Neural progenitor cell (in vitro differentiated cells): Measurements from ENCODE around the gene ZBTB20. TPM values are rescaled to one million over a fixed set of nuclear protein-coding genes. Genes with fewer than 3 reads are reported as not detected.
A peak's percentile ranks its signal among the peaks of the same experiment; 100 is the strongest.

Source experiments
- DNase-seq: peaks from one replicate; pipeline ENCODE4 v3.0.0-alpha.2; 2016; ENCODE audit warnings: low spot score
- H2AFZ ChIP-seq: fragments of 200-600 bp; sonication (generic); replicated peaks from 2 replicates; pipeline ENCODE4 v1.6.1; 2016; ENCODE audit warnings: antibody characterized with exemption
- H3F3A ChIP-seq: fragments of 200-600 bp; sonication (generic); 2 replicates; pipeline ENCODE4 v1.6.1; 2016; ENCODE audit warnings: antibody characterized with exemption, low read depth
- H3K27ac ChIP-seq: fragments of 200-600 bp; sonication (generic); 2 replicates; pipeline ENCODE4 v1.5.1; 2016; ENCODE audit warnings: mild to moderate bottlenecking
- H3K27me3 ChIP-seq: fragments of 200-600 bp; sonication (generic); 2 replicates; pipeline ENCODE4 v1.6.1; 2016; ENCODE audit warnings: mild to moderate bottlenecking, moderate library complexity
- H3K36me3 ChIP-seq: fragments of 200-600 bp; sonication (generic); 2 replicates; pipeline ENCODE4 v1.5.1; 2016
- H3K4me1 ChIP-seq: fragments of 200-600 bp; sonication (generic); 2 replicates; pipeline ENCODE4 v1.6.1; 2016; ENCODE audit warnings: mixed run types
- H3K4me2 ChIP-seq: fragments of 200-600 bp; sonication (generic); 2 replicates; pipeline ENCODE4 v1.6.1; 2016
- H3K4me3 ChIP-seq: fragments of 200-600 bp; sonication (generic); 2 replicates; pipeline ENCODE4 v1.5.1; 2016
- H3K79me2 ChIP-seq: fragments of 200-600 bp; sonication (generic); 2 replicates; pipeline ENCODE4 v1.6.1; 2016; ENCODE audit warnings: low read depth
- H3K9ac ChIP-seq: fragments of 200-600 bp; sonication (generic); 2 replicates; pipeline ENCODE4 v1.6.1; 2016
- H3K9me3 ChIP-seq: fragments of 200-600 bp; sonication (generic); 2 replicates; pipeline ENCODE4 v1.5.1; 2016; ENCODE audit warnings: low read depth
- H4K20me1 ChIP-seq: fragments of 200-600 bp; sonication (generic); 2 replicates; pipeline ENCODE4 v1.6.1; 2016; ENCODE audit warnings: low read depth
- H3K27ac Mint-ChIP-seq: 3 replicates; pipeline ENCODE4 v1.8.0; 2021; ENCODE audit warnings: mixed read lengths
- H3K27me3 Mint-ChIP-seq: 2 replicates; pipeline ENCODE4 v1.8.0; 2022; ENCODE audit warnings: low read depth, mild to moderate bottlenecking, inconsistent platforms, moderate library complexity, mixed read lengths; ENCODE audit not compliant: insufficient read depth
- H3K36me3 Mint-ChIP-seq: 3 replicates; pipeline ENCODE4 v1.8.0; 2021; ENCODE audit warnings: mixed read lengths
- H3K4me1 Mint-ChIP-seq: 3 replicates; pipeline ENCODE4 v1.8.0; 2021; ENCODE audit warnings: mixed read lengths
- H3K4me3 Mint-ChIP-seq: 3 replicates; pipeline ENCODE4 v1.8.0; 2021; ENCODE audit warnings: mild to moderate bottlenecking, moderate library complexity, mixed read lengths
- H3K9me3 Mint-ChIP-seq: 3 replicates; pipeline ENCODE4 v1.8.0; 2020; ENCODE audit warnings: mixed read lengths
- EZH2 ChIP-seq: fragments of 200-600 bp; sonication (generic); IDR thresholded peaks from 2 replicates; pipeline ENCODE4 v1.6.1; 2017; ENCODE audit warnings: antibody characterized with exemption, mild to moderate bottlenecking, moderate library complexity
- EZH2phosphoT487 ChIP-seq: fragments of 200-600 bp; sonication (generic); IDR thresholded peaks from 2 replicates; pipeline ENCODE4 v1.6.1; 2017; ENCODE audit warnings: antibody characterized with exemption
- total RNA-seq: library from RNA; depleted of rRNA; stranded (reverse); fragments of >200 nt; gene quantifications from 2 replicates; pipeline ENCODE4 v1.2.3, GENCODE V29; 2015; ENCODE audit warnings: low replicate concordance
- TF ChIP-seq, protein P1 (sequence below): fragments of 200-600 bp; sonication (generic); IDR thresholded peaks from 2 replicates; pipeline ENCODE4 v1.5.1; 2017; ENCODE audit warnings: antibody characterized with exemption, mild to moderate bottlenecking

Gene ZBTB20
- total RNA-seq, 1 donor from 2014 or later, result 1.9 TPM

DNA sequence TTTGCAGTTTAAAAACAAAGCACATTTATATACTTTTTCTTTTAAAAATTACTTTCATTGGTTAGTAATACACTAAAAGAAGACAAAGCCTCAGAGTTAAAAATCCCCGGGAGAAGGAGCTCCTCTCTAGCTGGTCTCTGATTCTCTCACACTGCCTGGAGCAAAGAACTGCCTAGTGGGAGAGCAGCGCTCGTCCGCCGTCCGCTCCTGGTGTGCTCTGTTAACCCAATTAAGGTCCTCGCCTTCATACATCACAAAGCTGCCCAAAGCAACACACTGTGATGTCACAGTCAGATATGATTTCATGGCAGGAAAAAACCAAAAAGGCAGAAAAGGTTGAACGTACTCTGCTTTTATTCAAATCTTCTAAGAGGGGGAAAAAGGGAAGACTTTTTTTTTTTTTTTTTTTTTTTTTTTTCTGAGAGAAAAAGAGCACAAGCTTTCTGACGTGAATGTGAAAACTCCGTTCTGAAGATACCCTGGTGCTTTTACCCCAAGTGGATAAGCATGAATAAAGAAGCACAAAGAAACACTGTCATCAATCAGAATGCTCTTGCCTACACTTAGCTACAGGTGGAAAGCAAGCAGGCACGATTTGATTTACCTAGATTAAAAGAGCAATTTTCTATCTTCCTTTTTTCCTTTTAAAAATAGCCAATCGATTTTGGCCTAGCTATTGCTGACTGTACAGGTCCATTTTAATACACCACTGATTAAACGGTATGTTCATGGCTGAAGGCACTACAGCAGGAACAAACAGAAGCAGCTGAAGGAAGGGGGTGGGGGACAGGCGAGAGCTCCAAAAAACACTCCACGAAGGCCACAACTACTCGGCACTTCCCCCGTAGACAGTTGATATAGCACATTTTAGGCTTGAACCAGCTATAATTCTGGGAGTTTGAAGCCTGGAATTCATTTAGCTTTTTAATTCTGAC lies 738.1 kb downstream of the ZBTB20 start:
- TF ChIP-seq EZH2, result no peak
- TF ChIP-seq, protein P1, sequence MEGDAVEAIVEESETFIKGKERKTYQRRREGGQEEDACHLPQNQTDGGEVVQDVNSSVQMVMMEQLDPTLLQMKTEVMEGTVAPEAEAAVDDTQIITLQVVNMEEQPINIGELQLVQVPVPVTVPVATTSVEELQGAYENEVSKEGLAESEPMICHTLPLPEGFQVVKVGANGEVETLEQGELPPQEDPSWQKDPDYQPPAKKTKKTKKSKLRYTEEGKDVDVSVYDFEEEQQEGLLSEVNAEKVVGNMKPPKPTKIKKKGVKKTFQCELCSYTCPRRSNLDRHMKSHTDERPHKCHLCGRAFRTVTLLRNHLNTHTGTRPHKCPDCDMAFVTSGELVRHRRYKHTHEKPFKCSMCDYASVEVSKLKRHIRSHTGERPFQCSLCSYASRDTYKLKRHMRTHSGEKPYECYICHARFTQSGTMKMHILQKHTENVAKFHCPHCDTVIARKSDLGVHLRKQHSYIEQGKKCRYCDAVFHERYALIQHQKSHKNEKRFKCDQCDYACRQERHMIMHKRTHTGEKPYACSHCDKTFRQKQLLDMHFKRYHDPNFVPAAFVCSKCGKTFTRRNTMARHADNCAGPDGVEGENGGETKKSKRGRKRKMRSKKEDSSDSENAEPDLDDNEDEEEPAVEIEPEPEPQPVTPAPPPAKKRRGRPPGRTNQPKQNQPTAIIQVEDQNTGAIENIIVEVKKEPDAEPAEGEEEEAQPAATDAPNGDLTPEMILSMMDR, result no peak
- no peak for TF ChIP-seq EZH2phosphoT487
- H4K20me1 ChIP-seq, result no peaks in the 10 kb centered on the region
- no peaks in the 10 kb centered on the region for H3K36me3 ChIP-seq
- H3K27ac Mint-ChIP-seq, result peak overlapping the region; percentile 96
- H2AFZ ChIP-seq, result no peak overlapping the region
- H3K9ac ChIP-seq, result no peak overlapping the region
- no peaks in the 10 kb centered on the region for H3K27me3 ChIP-seq
- no peak overlapping the region for H3K4me3 ChIP-seq
- no peak overlapping the region for H3K27ac ChIP-seq
- H3K79me2 ChIP-seq, result no peaks in the 10 kb centered on the region
- no peaks in the 10 kb centered on the region for H3K36me3 Mint-ChIP-seq
- H3K27me3 Mint-ChIP-seq, result peaks cover 3% of the 10 kb centered on the region
- no peaks in the 10 kb centered on the region for H3F3A ChIP-seq
- H3K4me1 ChIP-seq, result peaks cover 26% of the 10 kb centered on the region
- peak overlapping the region; percentile 80 for H3K4me3 Mint-ChIP-seq
- no peaks in the 10 kb centered on the region for H3K9me3 ChIP-seq
- peaks cover 67% of the 10 kb centered on the region for H3K4me1 Mint-ChIP-seq
- no peaks in the 10 kb centered on the region for H3K9me3 Mint-ChIP-seq
- DNase-seq, result peak; percentile 52
- peak overlapping the region; percentile 65 for H3K4me2 ChIP-seq

DNA sequence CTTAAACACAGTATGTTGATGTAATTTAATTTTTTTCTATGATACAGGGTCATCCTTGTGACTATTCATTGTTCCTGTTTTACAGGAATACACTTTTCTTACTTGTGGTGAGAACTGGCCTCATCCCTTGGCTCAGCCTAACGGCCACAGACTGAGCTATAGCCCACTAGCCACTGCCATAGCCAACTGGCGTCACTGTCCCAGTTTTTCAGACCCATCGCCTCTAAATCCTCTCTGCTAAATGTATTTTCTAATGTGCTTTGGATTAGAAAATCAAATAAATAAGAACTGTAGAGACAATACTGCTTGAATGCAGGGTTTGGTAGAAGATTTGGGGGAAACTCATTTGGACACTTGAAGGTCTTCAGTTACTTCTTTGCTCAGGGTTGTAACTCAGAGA lies 740.2 kb downstream of the ZBTB20 start:
- H3K27me3 Mint-ChIP-seq, result peaks cover 3% of the 10 kb centered on the region
- Histone ChIP-seq H3K27ac (no peak overlapping the region), H3K9me3 (no peaks in the 10 kb centered on the region), H3K9ac (no peak overlapping the region), H4K20me1 (no peaks in the 10 kb centered on the region), H3K4me1 (peaks cover 26% of the 10 kb centered on the region), H3K4me2 (no peak overlapping the region), H2AFZ (no peak overlapping the region), H3K27me3 (no peaks in the 10 kb centered on the region), H3K36me3 (no peaks in the 10 kb centered on the region), H3F3A (no peaks in the 10 kb centered on the region), H3K79me2 (no peaks in the 10 kb centered on the region), H3K4me3 (no peak overlapping the region)
- DNase-seq, result no peak
- H3K4me1 Mint-ChIP-seq, result peaks cover 55% of the 10 kb centered on the region
- H3K27ac Mint-ChIP-seq, result no peak overlapping the region
- TF ChIP-seq, protein P1, result no peak
- TF ChIP-seq EZH2phosphoT487 (no peak), EZH2 (no peak)
- no peaks in the 10 kb centered on the region for H3K36me3 Mint-ChIP-seq
- H3K9me3 Mint-ChIP-seq, result no peaks in the 10 kb centered on the region
- H3K4me3 Mint-ChIP-seq, result no peak overlapping the region

DNA sequence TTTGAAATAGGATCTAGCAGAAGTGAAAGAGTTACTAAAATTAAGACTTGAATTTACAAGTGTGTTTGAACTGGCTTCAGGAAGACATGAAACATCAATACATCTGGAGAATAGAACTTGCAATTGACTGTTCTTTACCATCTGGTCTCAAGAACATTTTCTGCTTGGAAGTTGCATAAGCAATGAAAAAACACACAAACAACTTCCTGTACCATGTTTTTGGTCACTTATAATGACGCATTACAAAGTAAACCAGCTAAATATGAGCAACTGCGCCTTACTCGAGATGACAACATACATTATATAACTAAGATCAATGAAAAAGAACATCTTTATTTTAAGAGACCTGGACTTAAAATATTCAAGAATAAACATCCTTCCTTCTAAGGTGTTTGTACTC lies 740.8 kb downstream of the ZBTB20 start:
- H3K4me2 ChIP-seq, result no peak overlapping the region
- no peaks in the 10 kb centered on the region for H3F3A ChIP-seq
- no peaks in the 10 kb centered on the region for H3K36me3 ChIP-seq
- no peak for DNase-seq
- no peak overlapping the region for H2AFZ ChIP-seq
- peaks cover 3% of the 10 kb centered on the region for H3K27me3 Mint-ChIP-seq
- H3K9ac ChIP-seq, result no peak overlapping the region
- H3K4me3 ChIP-seq, result no peak overlapping the region
- H3K27ac Mint-ChIP-seq, result no peak overlapping the region
- no peak for TF ChIP-seq EZH2
- H3K27me3 ChIP-seq, result no peaks in the 10 kb centered on the region
- no peaks in the 10 kb centered on the region for H3K36me3 Mint-ChIP-seq
- no peaks in the 10 kb centered on the region for H3K79me2 ChIP-seq
- no peaks in the 10 kb centered on the region for H3K9me3 Mint-ChIP-seq
- peaks cover 48% of the 10 kb centered on the region for H3K4me1 Mint-ChIP-seq
- no peak overlapping the region for H3K4me3 Mint-ChIP-seq
- H3K27ac ChIP-seq, result no peak overlapping the region
- H3K4me1 ChIP-seq, result peaks cover 26% of the 10 kb centered on the region
- H3K9me3 ChIP-seq, result no peaks in the 10 kb centered on the region
- no peaks in the 10 kb centered on the region for H4K20me1 ChIP-seq
